OCI-LY7 (cell line): Measurements from ENCODE around the gene ZNRD2. TPM values are rescaled to one million over a fixed set of nuclear protein-coding genes. Genes with fewer than 3 reads are reported as not detected.

ENCODE experiments used
- BruUV-seq: library from RNA; stranded (reverse); fragments of 400-500 nt; replicated peaks from 2 replicates; lab custom pipeline; 2021; lab: Mats Ljungman, UMichigan
- CTCF ChIA-PET: fragments of 300-600 bp; sonication (Branson Sonifier 250); formaldehyde crosslinking; loops from one replicate; lab custom pipeline; 2022; ENCODE audit warnings: antibody characterized with exemption; ENCODE audit not compliant: unreplicated experiment; lab: Charles Lee
- POLR2A ChIA-PET: fragments of 300-600 bp; sonication (Branson Sonifier 250); formaldehyde crosslinking; loops from one replicate; lab custom pipeline; 2022; ENCODE audit warnings: antibody characterized with exemption; lab: Charles Lee
- DNase-seq: peaks from one replicate; pipeline ENCODE4 v3.0.0-alpha.2; 2015; ENCODE audit warnings: low spot score
- H2AFZ ChIP-seq: fragments of 200-600 bp; sonication (generic), shearing (Covaris generic); 2 replicates; pipeline ENCODE4 v1.6.1; 2014; ENCODE audit warnings: mild to moderate bottlenecking, antibody characterized with exemption, low read length, moderate library complexity
- H3K27ac ChIP-seq: fragments of 200-600 bp; sonication (generic); 2 replicates; pipeline ENCODE4 v1.5.1; 2014; ENCODE audit warnings: mixed run types, low read depth, mild to moderate bottlenecking, moderate library complexity, low read length, inconsistent platforms; ENCODE audit not compliant: poor library complexity, severe bottlenecking
- H3K36me3 ChIP-seq: fragments of 200-600 bp; sonication (generic); 2 replicates; pipeline ENCODE4 v1.6.1; 2014; ENCODE audit warnings: mild to moderate bottlenecking, antibody characterized with exemption, low read length, moderate library complexity, mixed read lengths; ENCODE audit not compliant: insufficient read depth
- H3K4me1 ChIP-seq: fragments of 200-600 bp; sonication (generic); 2 replicates; pipeline ENCODE4 v1.5.1; 2014; ENCODE audit warnings: mild to moderate bottlenecking, low read length; ENCODE audit not compliant: insufficient read depth, poor library complexity, severe bottlenecking
- H3K4me2 ChIP-seq: fragments of 200-600 bp; sonication (generic); 2 replicates; pipeline ENCODE4 v1.6.1; 2014; ENCODE audit warnings: mild to moderate bottlenecking, low read length
- H3K4me3 ChIP-seq: fragments of 200-600 bp; sonication (generic); 2 replicates; pipeline ENCODE4 v1.5.1; 2014; ENCODE audit warnings: mild to moderate bottlenecking, low read depth, low read length; ENCODE audit not compliant: poor library complexity, severe bottlenecking
- H3K79me2 ChIP-seq: fragments of 200-600 bp; sonication (generic); 2 replicates; pipeline ENCODE4 v1.6.1; 2016; ENCODE audit warnings: low read depth, mild to moderate bottlenecking, low read length, moderate library complexity, mixed read lengths; ENCODE audit not compliant: insufficient read depth
- H3K9me2 ChIP-seq: fragments of 200-600 bp; sonication (generic); 2 replicates; pipeline ENCODE4 v1.6.1; 2016; ENCODE audit warnings: mild to moderate bottlenecking, low read length, mixed read lengths; ENCODE audit not compliant: insufficient read depth
- H3K9me3 ChIP-seq: fragments of 200-600 bp; sonication (generic); 2 replicates; pipeline ENCODE4 v1.6.1; 2014; ENCODE audit warnings: mild to moderate bottlenecking, mixed run types, low read length, mixed read lengths
- H4K20me1 ChIP-seq: fragments of 200-600 bp; sonication (generic); 2 replicates; pipeline ENCODE4 v1.6.1; 2014; ENCODE audit warnings: mild to moderate bottlenecking, antibody characterized with exemption, low read length, moderate library complexity, mixed read lengths; ENCODE audit not compliant: insufficient read depth
- EZH2phosphoT487 ChIP-seq: fragments of 200-600 bp; sonication (generic); IDR thresholded peaks from 2 replicates; pipeline ENCODE4 v1.6.1; 2018; ENCODE audit warnings: low read depth, borderline replicate concordance, mild to moderate bottlenecking, mixed run types, antibody characterized with exemption, low read length, moderate library complexity, mixed read lengths
- intact Hi-C: fragments of 100-400 bp; cut with micrococcal nuclease; formaldehyde crosslinking; loops from one replicate; pipeline ENCODE4 v1.10.0; 2022; ENCODE audit not compliant: unreplicated experiment
- total RNA-seq, 2 experiments: library from RNA; depleted of rRNA in 1 of 2; stranded (reverse); fragments of >200 nt in 1 of 2; shearing (Covaris generic) in 1 of 2; gene quantifications; 2 replicates each; pipeline ENCODE4 v1.2.3, GENCODE V29; 2014 to 2022
- TF ChIP-seq, protein P1 (sequence below): fragments of 200-600 bp; sonication (generic); conservative IDR thresholded peaks from 2 replicates; pipeline ENCODE4 v1.5.1; 2014; ENCODE audit warnings: mild to moderate bottlenecking, antibody characterized with exemption, low read length, moderate library complexity, mixed read lengths

The ZNRD2 gene
- total RNA-seq, 2 experiments from 2014 or later = 43.4 to 60.4 TPM

DNA sequence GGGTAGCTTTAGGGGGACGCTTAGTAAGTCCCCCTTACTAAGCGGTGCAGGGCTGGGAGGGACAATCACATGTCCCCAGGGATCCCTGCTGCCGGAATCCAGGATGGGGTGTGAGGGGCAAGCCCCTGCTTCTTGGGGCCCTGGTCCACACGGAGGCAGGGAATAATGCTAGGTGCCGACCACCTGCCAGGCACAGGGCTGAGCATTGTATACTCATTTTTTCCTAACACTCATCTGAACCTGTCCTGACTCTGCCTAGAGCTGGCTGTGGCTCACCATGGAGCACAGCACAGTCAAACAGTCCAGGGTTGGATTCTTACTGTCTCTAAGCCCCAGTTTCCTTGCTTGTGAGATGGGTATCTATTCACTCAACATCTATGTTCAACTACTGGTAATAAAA is 10.7 kb upstream of the ZNRD2 start:
- H3K36me3 ChIP-seq = no peaks in the 10 kb centered on the region
- no TSS peak for BruUV-seq
- no peaks in the 10 kb centered on the region for H3K9me3 ChIP-seq
- H3K4me3 ChIP-seq = no peak overlapping the region
- H3K9me2 ChIP-seq = no peaks in the 10 kb centered on the region
- H3K27ac ChIP-seq = no peak overlapping the region
- POLR2A ChIA-PET = interaction anchor here (0.8 kb wide), 1 partner anchor 14 kb away, joined by 4 read pairs; no protein-coding TSS in a partner anchor
- H2AFZ ChIP-seq = no peak overlapping the region
- intact Hi-C loops = no loop called here
- H3K4me2 ChIP-seq = no peak overlapping the region
- no peaks in the 10 kb centered on the region for H4K20me1 ChIP-seq
- peaks cover 6% of the 10 kb centered on the region for H3K4me1 ChIP-seq
- CTCF ChIA-PET = no interaction called here
- TF ChIP-seq, protein P1, sequence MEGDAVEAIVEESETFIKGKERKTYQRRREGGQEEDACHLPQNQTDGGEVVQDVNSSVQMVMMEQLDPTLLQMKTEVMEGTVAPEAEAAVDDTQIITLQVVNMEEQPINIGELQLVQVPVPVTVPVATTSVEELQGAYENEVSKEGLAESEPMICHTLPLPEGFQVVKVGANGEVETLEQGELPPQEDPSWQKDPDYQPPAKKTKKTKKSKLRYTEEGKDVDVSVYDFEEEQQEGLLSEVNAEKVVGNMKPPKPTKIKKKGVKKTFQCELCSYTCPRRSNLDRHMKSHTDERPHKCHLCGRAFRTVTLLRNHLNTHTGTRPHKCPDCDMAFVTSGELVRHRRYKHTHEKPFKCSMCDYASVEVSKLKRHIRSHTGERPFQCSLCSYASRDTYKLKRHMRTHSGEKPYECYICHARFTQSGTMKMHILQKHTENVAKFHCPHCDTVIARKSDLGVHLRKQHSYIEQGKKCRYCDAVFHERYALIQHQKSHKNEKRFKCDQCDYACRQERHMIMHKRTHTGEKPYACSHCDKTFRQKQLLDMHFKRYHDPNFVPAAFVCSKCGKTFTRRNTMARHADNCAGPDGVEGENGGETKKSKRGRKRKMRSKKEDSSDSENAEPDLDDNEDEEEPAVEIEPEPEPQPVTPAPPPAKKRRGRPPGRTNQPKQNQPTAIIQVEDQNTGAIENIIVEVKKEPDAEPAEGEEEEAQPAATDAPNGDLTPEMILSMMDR = no peak
- TF ChIP-seq EZH2phosphoT487 = no peak
- no peak for DNase-seq
- no peaks in the 10 kb centered on the region for H3K79me2 ChIP-seq

DNA sequence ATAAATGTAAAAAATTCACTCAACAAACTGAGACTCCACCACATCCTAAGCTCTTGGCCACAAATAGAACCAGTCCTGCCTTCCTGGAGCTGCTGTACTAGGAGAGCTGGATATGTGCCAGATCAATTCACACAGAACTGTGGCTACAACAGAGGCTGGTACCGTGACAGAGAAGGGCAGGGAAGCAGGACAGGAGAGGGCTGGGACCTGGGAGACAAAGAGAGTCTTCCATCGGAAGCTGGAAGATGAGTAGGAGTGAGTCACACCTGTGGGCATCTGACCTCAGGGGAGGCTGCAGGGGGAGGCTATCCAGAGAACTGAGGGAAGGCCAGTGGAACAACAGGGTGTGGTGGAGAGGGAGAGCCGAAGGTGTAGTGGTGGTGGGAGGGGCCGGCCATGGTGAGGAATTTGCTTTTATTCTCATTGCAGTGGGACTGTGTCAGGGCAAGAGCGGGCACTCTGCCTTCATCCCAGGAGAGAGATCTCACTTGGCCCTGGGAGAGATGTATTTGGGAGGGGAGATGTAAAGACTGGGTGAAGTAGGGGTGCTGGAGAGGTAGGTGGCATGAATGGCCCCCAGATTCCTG is 10.2 kb upstream of the ZNRD2 start:
- DNase-seq = no peak
- Histone ChIP-seq H3K4me2 (no peak overlapping the region), H3K36me3 (no peaks in the 10 kb centered on the region), H3K4me3 (no peak overlapping the region), H4K20me1 (no peaks in the 10 kb centered on the region), H3K27ac (no peak overlapping the region), H3K4me1 (peaks cover 6% of the 10 kb centered on the region), H3K9me3 (no peaks in the 10 kb centered on the region), H3K79me2 (no peaks in the 10 kb centered on the region), H2AFZ (no peak overlapping the region), H3K9me2 (no peaks in the 10 kb centered on the region)
- no TSS peak for BruUV-seq
- TF ChIP-seq EZH2phosphoT487 = no peak
- TF ChIP-seq, protein P1 = no peak
- ChIA-PET CTCF (no interaction called here), POLR2A (interaction anchor here (0.8 to 1.1 kb wide), 2 partner anchors 8 to 14 kb away, joined by 4 read pairs; no protein-coding TSS in a partner anchor)
- intact Hi-C loops = no loop called here
